Stimulated activated CD8-positive, alpha-beta memory T cell treated with anti-CD3 and anti-CD28 coated beads, Interleukin-12 subunit alpha, Interleukin-12 subunit beta, amount 100 ng/mL, for 24 hours (primary cell): ENCODE measurements around the gene MEF2C.

Source experiments
- DNase-seq: peaks from one replicate; pipeline ENCODE4 v3.0.0-alpha.2; 2020; ENCODE audit errors: extremely low read depth

Gene MEF2C

GRCh38 chr5:88888848-88889188 lies 5.8 kb upstream of the MEF2C start:
- DNase-seq, result no peak

- no peak for DNase-seq
Measured at GRCh38 chr5:88888291-88888690, 5.3 kb upstream of the MEF2C start.

GRCh38 chr5:88887342-88887741 lies 4.4 kb upstream of the MEF2C start:
- no peak for DNase-seq

- no peak for DNase-seq
Measured at GRCh38 chr5:88886746-88887341, 3.9 kb upstream of the MEF2C start.

GRCh38 chr5:88886252-88886651 lies 3.3 kb upstream of the MEF2C start:
- DNase-seq, result no peak

GRCh38 chr5:88885002-88885401 lies 2.0 kb upstream of the MEF2C start:
- no peak for DNase-seq

- no peak for DNase-seq
Measured at GRCh38 chr5:88884608-88884877, 1.6 kb upstream of the MEF2C start.

- DNase-seq, result no peak
Measured at GRCh38 chr5:88883836-88884607, 1.0 kb upstream of the MEF2C start.

GRCh38 chr5:88882276-88883038 lies 527 bp downstream of the MEF2C start:
- DNase-seq, result no peak

GRCh38 chr5:88881571-88881971 lies 1.4 kb downstream of the MEF2C start:
- DNase-seq, result no peak

- no peak for DNase-seq
Measured at GRCh38 chr5:88880201-88880600, 2.8 kb downstream of the MEF2C start.

- DNase-seq, result no peak
Measured at GRCh38 chr5:88879724-88880123, 3.3 kb downstream of the MEF2C start.

- DNase-seq, result no peak
Measured at GRCh38 chr5:88878976-88879375, 4.0 kb downstream of the MEF2C start.

GRCh38 chr5:88877826-88878225 lies 5.2 kb downstream of the MEF2C start:
- no peak for DNase-seq

- DNase-seq, result no peak
Measured at GRCh38 chr5:88876714-88877113, 6.3 kb downstream of the MEF2C start.

- DNase-seq, result no peak
Measured at GRCh38 chr5:88875341-88876234, 7.4 kb downstream of the MEF2C start.

GRCh38 chr5:88873447-88873846 lies 9.5 kb downstream of the MEF2C start:
- no peak for DNase-seq

- DNase-seq, result no peak
Measured at GRCh38 chr5:88872971-88873370, 10.0 kb downstream of the MEF2C start.

GRCh38 chr5:88870285-88870684 lies 12.7 kb downstream of the MEF2C start:
- no peak for DNase-seq

- no peak for DNase-seq
Measured at GRCh38 chr5:88868468-88869068, 14.4 kb downstream of the MEF2C start.

GRCh38 chr5:88867638-88868037 lies 15.3 kb downstream of the MEF2C start:
- no peak for DNase-seq

GRCh38 chr5:88863523-88863922 lies 19.5 kb downstream of the MEF2C start:
- no peak for DNase-seq
